ENCODE data around the gene CCDC88B. TPM values are rescaled to one million over a fixed set of nuclear protein-coding genes. Genes with fewer than 3 reads are reported as not detected.

Gene CCDC88B
- total and polyA plus RNA-seq, 10 of the 15 experiments (the other 5 are each of a cell fraction or from before 2014, with no cell fraction given) = 0.24 to 66.0 (median 19.2) TPM

- in situ Hi-C loops (cut with MboI) = no loop called here
- H3K4me1 ChIP-seq (ENCODE audit: control insufficient read depth, insufficient read depth, low read length) = no peaks in the 10 kb centered on the region; the same call in 1 of the 2 replicates
- WGBS (ENCODE audit: insufficient coverage, insufficient replicate concordance, low lambda C conversion rate, missing lambda C conversion rate) = 22% methylated on average over 2 of the region's 3 CpGs
- TF ChIP-seq RBBP5 (conservative IDR thresholded peaks at IDR 0.05) (no peak), CHD1 (IDR thresholded peaks at IDR 0.05; ENCODE audit: low read depth, low read length) (no peak), ASH2L (IDR thresholded peaks at IDR 0.05; ENCODE audit: borderline replicate concordance, low read depth) (no peak), FOXM1 (IDR thresholded peaks at IDR 0.05; ENCODE audit: low read depth, low read length) (no peak), YBX1 (IDR thresholded peaks at IDR 0.05) (no peak), ZBTB4 (CRISPR knock-in tag; IDR thresholded peaks at IDR 0.05) (no peak), NR2C2 (IDR thresholded peaks at IDR 0.05; ENCODE audit: borderline replicate concordance, control insufficient read depth, insufficient read length, low read depth) (no peak), TCF12 (IDR thresholded peaks at IDR 0.05; ENCODE audit: low read depth, low read length) (no peak), IKZF1 (conservative IDR thresholded peaks at IDR 0.05) (no peak), NKRF (conservative IDR thresholded peaks at IDR 0.05) (no peak), CBX5 (IDR thresholded peaks at IDR 0.05; ENCODE audit: low read depth) (no peak), E2F8 (IDR thresholded peaks at IDR 0.05; ENCODE audit: low read depth, partially characterized antibody) (no peak), ETV6 (conservative IDR thresholded peaks at IDR 0.05 in 1 of 2, IDR thresholded peaks at IDR 0.05 in 1 of 2; ENCODE audit: borderline replicate concordance in 1 of 2, low read depth in 1 of 2) (no peak), PBX3 (IDR thresholded peaks at IDR 0.05; ENCODE audit: insufficient replicate concordance, low read depth, low read length) (no peak), POLR2AphosphoS2 (IDR thresholded peaks at IDR 0.05; ENCODE audit: low read depth, low read length) (no peak)
Observed at GRCh38 chr11:64294774-64295173, 45.2 kb upstream of the CCDC88B start.

More at GRCh38 chr11:64294774-64295173, 45.2 kb upstream of the CCDC88B start:
- peaks cover 17 to 26% of the 10 kb centered on the region in 2 experiments for H3K27me3 ChIP-seq (replicated peaks in 1 of 2; ENCODE audit: control insufficient read depth in 2 of 2, insufficient read depth in 2 of 2, low read length in 1 of 2)
- H4K20me1 ChIP-seq (ENCODE audit: control insufficient read depth, insufficient read depth) = no peaks in the 10 kb centered on the region; the same call in 1 of the 2 replicates
- H3K9ac ChIP-seq (ENCODE audit: control insufficient read depth, insufficient read depth, low read length) = no peak overlapping the region
- ChIA-PET POLR2A (interaction anchor here (0.6 to 0.7 kb wide), 6 partner anchors 26 to 734 kb away, joined by 3 to 5 read pairs (median 3); partner anchors contain the start of gene PPP1R14B), RAD21 (ENCODE audit: unreplicated experiment) (no interaction called here), SMC1A (ENCODE audit: uncharacterized antibody, unreplicated experiment) (interaction anchor here (0.7 kb wide), 1 partner anchor 35 kb away, joined by 4 read pairs; no protein-coding TSS in a partner anchor), CTCF (no interaction called here)
- no peak overlapping the region for H2AFZ ChIP-seq (ENCODE audit: control insufficient read depth, low read depth, low read length)
- FAIRE-seq (no peak), ATAC-seq (no peak), DNase-seq (ENCODE audit: low read depth, low spot score) (no peak)
- BruUV-seq (replicated peaks) = no TSS peak
- intact Hi-C loops (cut with micrococcal nuclease; ENCODE audit: unreplicated experiment) = no loop called here
- no peak overlapping the region for H3K4me2 ChIP-seq (ENCODE audit: control insufficient read depth, insufficient read depth)
- no peaks in the 10 kb centered on the region for H3K36me3 ChIP-seq (ENCODE audit: control insufficient read depth in 2 of 2, insufficient read depth in 2 of 2, low read length in 1 of 2)
- no peak overlapping the region for H3K4me3 ChIP-seq
- H3K27ac ChIP-seq (ENCODE audit: control insufficient read depth, insufficient read depth) = no peak overlapping the region
- no peaks in the 10 kb centered on the region for H3K9me3 ChIP-seq (replicated peaks; ENCODE audit: control insufficient read depth, insufficient read depth, low read length)
- H3K79me2 ChIP-seq (ENCODE audit: control insufficient read depth, insufficient read depth, low read length) = no peaks in the 10 kb centered on the region
